CD1c-positive myeloid dendritic cell (primary cell): Measurements from ENCODE around the gene SLC36A1.
"Not testable (repeated sequence)": the region's sequence is repeated elsewhere in the genome, so short reads cannot be mapped to it uniquely, and the experiment has no call there.

Source experiments
- DNase-seq: peaks from one replicate; pipeline ENCODE4 v3.0.0-alpha.2; 2016; ENCODE audit errors: extremely low spot score

The SLC36A1 gene

GRCh38 chr5:151447174-151448037 lies at the start of gene SLC36A1:
Gene SLC36A1 (plus strand): TSS chr5:151447603. CDS start chr5:151458793, 11,190 bp downstream.
- peak; percentile 98 for DNase-seq

- DNase-seq, result no peak
Observed at GRCh38 chr5:151405334-151406160, 41.9 kb upstream of the SLC36A1 start.

- peak; percentile 7 for DNase-seq
Observed at GRCh38 chr5:151406322-151406947, 41.0 kb upstream of the SLC36A1 start.

GRCh38 chr5:151408591-151409230 lies 38.7 kb upstream of the SLC36A1 start:
- no peak for DNase-seq

GRCh38 chr5:151413800-151414199 lies 33.6 kb upstream of the SLC36A1 start:
- DNase-seq, result no peak

GRCh38 chr5:151414536-151414935 lies 32.9 kb upstream of the SLC36A1 start:
- no peak for DNase-seq

- no peak for DNase-seq
Observed at GRCh38 chr5:151417712-151418111, 29.7 kb upstream of the SLC36A1 start.

- no peak for DNase-seq
Observed at GRCh38 chr5:151420127-151420526, 27.3 kb upstream of the SLC36A1 start.

GRCh38 chr5:151424892-151425523 lies 22.4 kb upstream of the SLC36A1 start:
- no peak for DNase-seq

- not testable (repeated sequence) for DNase-seq
Observed at GRCh38 chr5:151426347-151426746, 21.1 kb upstream of the SLC36A1 start.

GRCh38 chr5:151427258-151427657 lies 20.1 kb upstream of the SLC36A1 start:
- no peak for DNase-seq

GRCh38 chr5:151430731-151431130 lies 16.7 kb upstream of the SLC36A1 start:
- no peak for DNase-seq

GRCh38 chr5:151431666-151432065 lies 15.7 kb upstream of the SLC36A1 start:
- DNase-seq, result no peak

GRCh38 chr5:151432210-151432609 lies 15.2 kb upstream of the SLC36A1 start:
- no peak for DNase-seq

- no peak for DNase-seq
Observed at GRCh38 chr5:151434570-151435237, 12.7 kb upstream of the SLC36A1 start.

- DNase-seq, result peak; percentile 34
Observed at GRCh38 chr5:151448038-151448985, 909 bp downstream of the SLC36A1 start.

GRCh38 chr5:151449297-151449696 lies 1.9 kb downstream of the SLC36A1 start:
- no peak for DNase-seq

- no peak for DNase-seq
Observed at GRCh38 chr5:151449839-151450238, 2.4 kb downstream of the SLC36A1 start.

- DNase-seq, result peak; percentile 15
Observed at GRCh38 chr5:151450605-151451004, 3.2 kb downstream of the SLC36A1 start.
